OCI-LY7 (cell line): ENCODE measurements around the gene CDK5R1. TPM values are rescaled to one million over a fixed set of nuclear protein-coding genes. Genes with fewer than 3 reads are reported as not detected.
A peak's percentile ranks its signal among the peaks of the same experiment; 100 is the strongest.

Experiments
- Bru-seq: library from RNA; stranded (reverse); fragments of 400-500 nt; gene quantifications from one replicate; lab custom pipeline; 2021; lab: Mats Ljungman, UMichigan
- BruChase-seq, 2 experiments: library from RNA; stranded (reverse); fragments of 400-500 nt; gene quantifications; one replicate each; lab custom pipeline; 2021; lab: Mats Ljungman, UMichigan
- BruUV-seq: library from RNA; stranded (reverse); fragments of 400-500 nt; replicated peaks from 2 replicates; lab custom pipeline; 2021; lab: Mats Ljungman, UMichigan
- CTCF ChIA-PET: fragments of 300-600 bp; sonication (Branson Sonifier 250); formaldehyde crosslinking; loops from one replicate; lab custom pipeline; 2022; ENCODE audit warnings: antibody characterized with exemption; ENCODE audit not compliant: unreplicated experiment; lab: Charles Lee
- POLR2A ChIA-PET: fragments of 300-600 bp; sonication (Branson Sonifier 250); formaldehyde crosslinking; loops from one replicate; lab custom pipeline; 2022; ENCODE audit warnings: antibody characterized with exemption; lab: Charles Lee
- DNase-seq: peaks from one replicate; pipeline ENCODE4 v3.0.0-alpha.2; 2015; ENCODE audit warnings: low spot score
- H2AFZ ChIP-seq: fragments of 200-600 bp; sonication (generic), shearing (Covaris generic); 2 replicates; pipeline ENCODE4 v1.6.1; 2014; ENCODE audit warnings: mild to moderate bottlenecking, antibody characterized with exemption, low read length, moderate library complexity
- H3K27ac ChIP-seq: fragments of 200-600 bp; sonication (generic); 2 replicates; pipeline ENCODE4 v1.5.1; 2014; ENCODE audit warnings: mixed run types, low read depth, mild to moderate bottlenecking, moderate library complexity, low read length, inconsistent platforms; ENCODE audit not compliant: poor library complexity, severe bottlenecking
- H3K36me3 ChIP-seq: fragments of 200-600 bp; sonication (generic); 2 replicates; pipeline ENCODE4 v1.6.1; 2014; ENCODE audit warnings: mild to moderate bottlenecking, antibody characterized with exemption, low read length, moderate library complexity, mixed read lengths; ENCODE audit not compliant: insufficient read depth
- H3K4me1 ChIP-seq: fragments of 200-600 bp; sonication (generic); 2 replicates; pipeline ENCODE4 v1.5.1; 2014; ENCODE audit warnings: mild to moderate bottlenecking, low read length; ENCODE audit not compliant: insufficient read depth, poor library complexity, severe bottlenecking
- H3K4me2 ChIP-seq: fragments of 200-600 bp; sonication (generic); 2 replicates; pipeline ENCODE4 v1.6.1; 2014; ENCODE audit warnings: mild to moderate bottlenecking, low read length
- H3K4me3 ChIP-seq: fragments of 200-600 bp; sonication (generic); 2 replicates; pipeline ENCODE4 v1.5.1; 2014; ENCODE audit warnings: mild to moderate bottlenecking, low read depth, low read length; ENCODE audit not compliant: poor library complexity, severe bottlenecking
- H3K79me2 ChIP-seq: fragments of 200-600 bp; sonication (generic); 2 replicates; pipeline ENCODE4 v1.6.1; 2016; ENCODE audit warnings: low read depth, mild to moderate bottlenecking, low read length, moderate library complexity, mixed read lengths; ENCODE audit not compliant: insufficient read depth
- H3K9me2 ChIP-seq: fragments of 200-600 bp; sonication (generic); 2 replicates; pipeline ENCODE4 v1.6.1; 2016; ENCODE audit warnings: mild to moderate bottlenecking, low read length, mixed read lengths; ENCODE audit not compliant: insufficient read depth
- H3K9me3 ChIP-seq: fragments of 200-600 bp; sonication (generic); 2 replicates; pipeline ENCODE4 v1.6.1; 2014; ENCODE audit warnings: mild to moderate bottlenecking, mixed run types, low read length, mixed read lengths
- H4K20me1 ChIP-seq: fragments of 200-600 bp; sonication (generic); 2 replicates; pipeline ENCODE4 v1.6.1; 2014; ENCODE audit warnings: mild to moderate bottlenecking, antibody characterized with exemption, low read length, moderate library complexity, mixed read lengths; ENCODE audit not compliant: insufficient read depth
- EZH2phosphoT487 ChIP-seq: fragments of 200-600 bp; sonication (generic); IDR thresholded peaks from 2 replicates; pipeline ENCODE4 v1.6.1; 2018; ENCODE audit warnings: low read depth, borderline replicate concordance, mild to moderate bottlenecking, mixed run types, antibody characterized with exemption, low read length, moderate library complexity, mixed read lengths
- intact Hi-C: fragments of 100-400 bp; cut with micrococcal nuclease; formaldehyde crosslinking; loops from one replicate; pipeline ENCODE4 v1.10.0; 2022; ENCODE audit not compliant: unreplicated experiment
- long read RNA-seq: library from polyadenylated mRNA; stranded (forward); transcript quantifications from one replicate; pipeline ENCODE4 v2.0.0, GENCODE V29; 2022
- total RNA-seq, 2 experiments: library from RNA; depleted of rRNA in 1 of 2; stranded (reverse); fragments of >200 nt in 1 of 2; shearing (Covaris generic) in 1 of 2; gene quantifications; 2 replicates each; pipeline ENCODE4 v1.2.3, GENCODE V29; 2014 to 2022
- TF ChIP-seq, protein P1 (sequence below): fragments of 200-600 bp; sonication (generic); conservative IDR thresholded peaks from 2 replicates; pipeline ENCODE4 v1.5.1; 2014; ENCODE audit warnings: mild to moderate bottlenecking, antibody characterized with exemption, low read length, moderate library complexity, mixed read lengths

The CDK5R1 gene
- 0.51 and 1.3 TPM in 2 replicates for total RNA-seq (2014; rRNA removed; shearing (Covaris generic))
- 2.0 and 2.2 TPM in 2 replicates for total RNA-seq (2022)
- Bru-seq, nascent RNA, result percentile 46 among the genes with signal in this experiment
- percentile 37 among the genes with signal in this experiment for BruChase-seq, experiment 1, labeled RNA remaining after a 6-hour chase
- percentile 50 among the genes with signal in this experiment for BruChase-seq, experiment 2, labeled RNA remaining after a 2-hour chase
- long read RNA-seq, partial matches to known transcripts, result 0 of 1 reads
- long read RNA-seq, other reads (novel, unspliced or antisense), result 1 of 1 reads

GRCh38 chr17:32486701-32487472 lies at the start of gene CDK5R1:
Gene CDK5R1 (plus strand): TSS chr17:32486993. CDS start chr17:32487621, 628 bp downstream.
- Histone ChIP-seq H3K9me2 (no peaks in the 10 kb centered on the region), H4K20me1 (0 out of 2 replicates have a peak, but pooled peaks cover 3% of the 10 kb centered on the region), H3K4me3 (peak within 1 kb of the TSS; percentile 64), H3K36me3 (peaks cover 11% of the 10 kb centered on the region; the same call in 1 of the 2 replicates), H3K9me3 (no peaks in the 10 kb centered on the region), H3K79me2 (no peaks in the 10 kb centered on the region), H3K27ac (no peak within 1 kb of the TSS), H3K4me2 (peak within 1 kb of the TSS; percentile 54), H2AFZ (peak within 1 kb of the TSS; percentile 55; the same call in 1 of the 2 replicates), H3K4me1 (peaks cover 29% of the 10 kb centered on the region)
- ChIA-PET CTCF (no interaction called here), POLR2A (interaction anchor here (1.3 kb wide), 1 partner anchor 16 kb away, joined by 3 read pairs; no protein-coding TSS in a partner anchor)
- intact Hi-C loops, result loop anchor here (2.0 kb wide), 1 partner anchor 32 kb away; no protein-coding TSS in a partner anchor
- DNase-seq, result peak; percentile 53
- no TSS peak for BruUV-seq
- no peak for TF ChIP-seq EZH2phosphoT487
- TF ChIP-seq, protein P1, sequence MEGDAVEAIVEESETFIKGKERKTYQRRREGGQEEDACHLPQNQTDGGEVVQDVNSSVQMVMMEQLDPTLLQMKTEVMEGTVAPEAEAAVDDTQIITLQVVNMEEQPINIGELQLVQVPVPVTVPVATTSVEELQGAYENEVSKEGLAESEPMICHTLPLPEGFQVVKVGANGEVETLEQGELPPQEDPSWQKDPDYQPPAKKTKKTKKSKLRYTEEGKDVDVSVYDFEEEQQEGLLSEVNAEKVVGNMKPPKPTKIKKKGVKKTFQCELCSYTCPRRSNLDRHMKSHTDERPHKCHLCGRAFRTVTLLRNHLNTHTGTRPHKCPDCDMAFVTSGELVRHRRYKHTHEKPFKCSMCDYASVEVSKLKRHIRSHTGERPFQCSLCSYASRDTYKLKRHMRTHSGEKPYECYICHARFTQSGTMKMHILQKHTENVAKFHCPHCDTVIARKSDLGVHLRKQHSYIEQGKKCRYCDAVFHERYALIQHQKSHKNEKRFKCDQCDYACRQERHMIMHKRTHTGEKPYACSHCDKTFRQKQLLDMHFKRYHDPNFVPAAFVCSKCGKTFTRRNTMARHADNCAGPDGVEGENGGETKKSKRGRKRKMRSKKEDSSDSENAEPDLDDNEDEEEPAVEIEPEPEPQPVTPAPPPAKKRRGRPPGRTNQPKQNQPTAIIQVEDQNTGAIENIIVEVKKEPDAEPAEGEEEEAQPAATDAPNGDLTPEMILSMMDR, result no peak

- no TSS peak for BruUV-seq
- DNase-seq, result no peak
- CTCF ChIA-PET, result no interaction called here
Measured at GRCh38 chr17:32440722-32441121, 46.1 kb upstream of the CDK5R1 start.

More at GRCh38 chr17:32440722-32441121, 46.1 kb upstream of the CDK5R1 start:
- Histone ChIP-seq H3K9me3 (peaks cover 7% of the 10 kb centered on the region), H3K27ac (no peak overlapping the region), H3K79me2 (peaks cover 14% of the 10 kb centered on the region), H4K20me1 (peaks cover 8% of the 10 kb centered on the region; the same call in 1 of the 2 replicates), H3K36me3 (peaks cover 2% of the 10 kb centered on the region; the same call in 1 of the 2 replicates), H3K4me1 (peaks cover 8% of the 10 kb centered on the region), H3K4me2 (no peak overlapping the region), H3K4me3 (no peak overlapping the region), H2AFZ (no peak overlapping the region), H3K9me2 (no peaks in the 10 kb centered on the region)
- intact Hi-C loops, result loop anchor here (5.0 kb wide), 1 partner anchor 188 kb away; no protein-coding TSS in a partner anchor
- POLR2A ChIA-PET, result interaction anchor here (0.6 to 0.7 kb wide), 4 partner anchors 12 to 1359 kb away, joined by 3 to 7 read pairs (median 5); no protein-coding TSS in a partner anchor
- TF ChIP-seq EZH2phosphoT487, result no peak
- TF ChIP-seq, protein P1, result no peak
